ENCODE data around the gene ARRDC1.

Gene ARRDC1

GRCh38 chr9:137650779-137651178 is 45.3 kb downstream of the ARRDC1 start:
- DNase-seq, result no peak
- TF ChIP-seq, protein P1, sequence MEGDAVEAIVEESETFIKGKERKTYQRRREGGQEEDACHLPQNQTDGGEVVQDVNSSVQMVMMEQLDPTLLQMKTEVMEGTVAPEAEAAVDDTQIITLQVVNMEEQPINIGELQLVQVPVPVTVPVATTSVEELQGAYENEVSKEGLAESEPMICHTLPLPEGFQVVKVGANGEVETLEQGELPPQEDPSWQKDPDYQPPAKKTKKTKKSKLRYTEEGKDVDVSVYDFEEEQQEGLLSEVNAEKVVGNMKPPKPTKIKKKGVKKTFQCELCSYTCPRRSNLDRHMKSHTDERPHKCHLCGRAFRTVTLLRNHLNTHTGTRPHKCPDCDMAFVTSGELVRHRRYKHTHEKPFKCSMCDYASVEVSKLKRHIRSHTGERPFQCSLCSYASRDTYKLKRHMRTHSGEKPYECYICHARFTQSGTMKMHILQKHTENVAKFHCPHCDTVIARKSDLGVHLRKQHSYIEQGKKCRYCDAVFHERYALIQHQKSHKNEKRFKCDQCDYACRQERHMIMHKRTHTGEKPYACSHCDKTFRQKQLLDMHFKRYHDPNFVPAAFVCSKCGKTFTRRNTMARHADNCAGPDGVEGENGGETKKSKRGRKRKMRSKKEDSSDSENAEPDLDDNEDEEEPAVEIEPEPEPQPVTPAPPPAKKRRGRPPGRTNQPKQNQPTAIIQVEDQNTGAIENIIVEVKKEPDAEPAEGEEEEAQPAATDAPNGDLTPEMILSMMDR (IDR thresholded peaks at IDR 0.05; ENCODE audit: low read depth, low read length, missing control alignments), result no peak
- no peaks in the 10 kb centered on the region for H3K27me3 ChIP-seq (replicated peaks)
- H3K4me3 ChIP-seq (ENCODE audit: low read depth, low read length), result no peak overlapping the region
- peaks cover 6% of the 10 kb centered on the region for H3K36me3 ChIP-seq (replicated peaks)
- in situ Hi-C loops (cut with HindIII; ENCODE audit: low pct_ligation_motif_present, low sequenced_read_pairs), result no loop called here
- H3K27ac ChIP-seq, result no peak overlapping the region

- Histone ChIP-seq H3K27ac (no peak overlapping the region), H3K27me3 (replicated peaks) (no peaks in the 10 kb centered on the region), H3K36me3 (replicated peaks) (peaks cover 4% of the 10 kb centered on the region), H3K4me3 (ENCODE audit: low read depth, low read length) (no peak overlapping the region)
- in situ Hi-C loops (cut with HindIII; ENCODE audit: low pct_ligation_motif_present, low sequenced_read_pairs), result no loop called here
- DNase-seq, result no peak
- TF ChIP-seq, protein P1 (IDR thresholded peaks at IDR 0.05; ENCODE audit: low read depth, low read length, missing control alignments), result no peak
These were observed 50.9 kb downstream of the ARRDC1 start for GRCh38 chr9:137656416-137656815.

GRCh38 chr9:137657606-137658005 is 52.1 kb downstream of the ARRDC1 start:
- TF ChIP-seq, protein P1 (IDR thresholded peaks at IDR 0.05; ENCODE audit: low read depth, low read length, missing control alignments), result no peak
- in situ Hi-C loops (cut with HindIII; ENCODE audit: low pct_ligation_motif_present, low sequenced_read_pairs), result no loop called here

GRCh38 chr9:137658781-137659180 is 53.3 kb downstream of the ARRDC1 start:
- in situ Hi-C loops (cut with HindIII; ENCODE audit: low pct_ligation_motif_present, low sequenced_read_pairs), result no loop called here
- Histone ChIP-seq H3K36me3 (replicated peaks) (no peaks in the 10 kb centered on the region), H3K4me3 (ENCODE audit: low read depth, low read length) (no peak overlapping the region), H3K27ac (no peak overlapping the region), H3K27me3 (replicated peaks) (no peaks in the 10 kb centered on the region)
- DNase-seq, result no peak
- TF ChIP-seq, protein P1 (IDR thresholded peaks at IDR 0.05; ENCODE audit: low read depth, low read length, missing control alignments), result no peak

More at GRCh38 chr9:137657606-137658005, 52.1 kb downstream of the ARRDC1 start:
- Histone ChIP-seq H3K27me3 (replicated peaks) (no peaks in the 10 kb centered on the region), H3K27ac (no peak overlapping the region), H3K4me3 (ENCODE audit: low read depth, low read length) (no peak overlapping the region), H3K36me3 (replicated peaks) (no peaks in the 10 kb centered on the region)
- no peak for DNase-seq

DNA sequence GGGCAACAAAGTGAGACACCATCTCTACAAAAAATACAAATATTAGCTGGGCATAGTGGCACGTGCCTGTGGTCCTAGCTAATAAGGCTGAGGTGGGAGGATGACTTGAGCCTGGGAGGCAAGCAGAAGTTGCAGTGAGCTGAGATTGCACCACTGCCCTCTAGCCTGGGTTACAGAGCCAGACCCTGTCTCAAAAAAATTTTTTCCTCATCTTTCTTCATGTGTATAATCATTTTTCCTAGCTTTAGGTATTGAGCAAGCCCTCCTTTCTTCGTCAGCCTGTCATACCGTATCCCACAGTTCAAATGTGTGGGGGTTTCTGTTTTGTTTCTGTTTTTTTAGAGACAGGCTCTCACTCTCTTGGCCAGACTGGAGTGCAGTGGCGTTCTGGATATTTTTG is 54.7 kb downstream of the ARRDC1 start:
- Histone ChIP-seq H3K4me3 (ENCODE audit: low read depth, low read length) (no peak overlapping the region), H3K27ac (no peak overlapping the region), H3K27me3 (replicated peaks) (no peaks in the 10 kb centered on the region), H3K36me3 (replicated peaks) (no peaks in the 10 kb centered on the region)
- DNase-seq, result no peak
- in situ Hi-C loops (cut with HindIII; ENCODE audit: low pct_ligation_motif_present, low sequenced_read_pairs), result no loop called here
- TF ChIP-seq, protein P1 (IDR thresholded peaks at IDR 0.05; ENCODE audit: low read depth, low read length, missing control alignments), result no peak

DNA sequence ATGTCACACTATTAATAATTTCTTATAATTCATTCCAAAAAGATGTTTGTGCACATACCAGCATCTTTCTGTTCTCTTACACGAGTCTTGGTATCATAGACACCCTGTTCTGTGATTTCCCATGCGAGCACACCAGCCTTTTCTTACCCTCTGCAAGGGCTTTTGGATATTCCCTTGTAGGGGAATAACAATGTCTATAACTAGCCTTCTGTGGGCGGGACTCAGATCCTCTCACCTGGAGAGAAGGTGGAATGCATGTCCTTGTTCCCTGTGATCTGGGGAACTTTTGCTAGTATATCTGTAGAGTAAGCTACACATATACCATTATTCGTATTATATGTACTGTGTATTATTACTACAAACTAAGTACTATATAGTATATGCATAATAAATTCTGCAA is 58.1 kb downstream of the ARRDC1 start:
- no peak for DNase-seq
- no peak overlapping the region for H3K27ac ChIP-seq
- H3K4me3 ChIP-seq (ENCODE audit: low read depth, low read length), result no peak overlapping the region
- no peaks in the 10 kb centered on the region for H3K27me3 ChIP-seq (replicated peaks)
- H3K36me3 ChIP-seq (replicated peaks), result no peaks in the 10 kb centered on the region
- TF ChIP-seq, protein P1 (IDR thresholded peaks at IDR 0.05; ENCODE audit: low read depth, low read length, missing control alignments), result no peak
- in situ Hi-C loops (cut with HindIII; ENCODE audit: low pct_ligation_motif_present, low sequenced_read_pairs), result no loop called here
